Ammon's horn (tissue), 1 donor: ENCODE results near the gene KMT2E.

Experiments
- DNase-seq: peaks from one replicate; pipeline ENCODE4 v3.0.0-alpha.2; 2016; ENCODE audit warnings: low spot score

Gene KMT2E

DNA sequence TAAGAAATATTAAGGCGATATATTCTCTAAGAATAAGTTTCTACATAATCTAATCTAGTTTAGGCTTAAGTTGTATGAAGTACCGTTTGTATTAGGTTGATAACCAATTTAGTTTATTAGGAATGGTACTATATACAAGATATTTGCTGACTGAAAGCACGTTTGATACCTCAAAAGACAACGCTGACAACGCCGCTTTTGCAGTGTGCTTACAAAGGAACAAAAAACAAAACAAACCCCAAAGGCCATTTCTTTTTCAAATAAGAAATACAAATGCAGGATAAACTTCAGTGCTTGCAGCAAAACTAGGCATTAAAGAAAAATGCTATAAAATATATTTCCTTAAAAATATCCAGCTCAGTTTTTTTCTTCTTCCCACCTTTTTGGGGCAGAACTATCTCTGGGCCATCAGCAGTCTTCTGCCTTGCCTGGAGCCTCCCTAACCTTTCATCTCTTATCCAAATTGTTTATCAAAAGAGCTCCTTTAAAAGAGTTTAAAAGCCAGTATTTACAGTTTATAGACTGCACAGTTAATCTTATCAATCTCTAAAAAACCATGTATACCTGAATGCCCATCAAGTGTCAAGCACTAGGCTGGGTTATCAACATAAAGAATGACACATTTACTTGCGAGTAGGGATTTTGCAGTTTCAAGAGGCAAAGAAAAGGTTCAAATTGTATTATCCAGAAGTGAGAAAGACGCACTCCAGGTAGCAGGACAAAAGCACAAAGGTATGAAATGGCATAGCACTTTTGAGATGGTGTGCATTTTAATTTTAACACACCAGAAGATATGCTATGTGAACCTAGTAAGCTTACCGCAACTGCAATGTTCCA lies 4.1 kb upstream of the KMT2E start:
- peak; percentile 18 for DNase-seq

DNA sequence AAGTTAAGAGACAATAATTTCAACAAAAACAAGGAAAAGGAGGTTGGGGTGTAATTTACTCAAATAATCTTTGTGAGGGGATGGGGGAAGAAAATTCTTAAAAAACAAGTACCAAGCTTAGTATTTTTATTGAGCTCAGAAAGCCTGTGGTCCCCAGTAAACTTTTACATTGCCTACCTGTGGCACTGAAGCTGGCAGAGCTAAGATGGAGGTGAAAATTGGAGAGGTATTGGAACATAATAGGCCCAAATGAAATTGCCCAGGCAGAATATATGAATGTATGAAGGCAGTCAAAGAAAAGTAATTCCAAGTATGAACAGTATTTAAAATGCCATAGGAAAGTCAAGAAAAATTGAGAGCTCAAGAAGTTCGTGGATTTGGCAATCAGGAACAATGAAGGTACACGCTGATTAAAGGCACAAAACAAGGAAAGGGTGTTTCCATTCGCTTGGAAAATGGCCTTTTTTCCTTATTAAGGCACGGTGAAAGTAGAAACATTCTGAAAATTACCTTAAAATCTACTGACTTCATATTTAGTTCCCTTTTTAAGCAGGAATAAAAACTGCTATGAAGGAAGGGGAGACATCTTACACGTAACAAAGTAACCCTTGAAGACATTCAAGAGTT lies 3.4 kb upstream of the KMT2E start:
- DNase-seq, result no peak

DNA sequence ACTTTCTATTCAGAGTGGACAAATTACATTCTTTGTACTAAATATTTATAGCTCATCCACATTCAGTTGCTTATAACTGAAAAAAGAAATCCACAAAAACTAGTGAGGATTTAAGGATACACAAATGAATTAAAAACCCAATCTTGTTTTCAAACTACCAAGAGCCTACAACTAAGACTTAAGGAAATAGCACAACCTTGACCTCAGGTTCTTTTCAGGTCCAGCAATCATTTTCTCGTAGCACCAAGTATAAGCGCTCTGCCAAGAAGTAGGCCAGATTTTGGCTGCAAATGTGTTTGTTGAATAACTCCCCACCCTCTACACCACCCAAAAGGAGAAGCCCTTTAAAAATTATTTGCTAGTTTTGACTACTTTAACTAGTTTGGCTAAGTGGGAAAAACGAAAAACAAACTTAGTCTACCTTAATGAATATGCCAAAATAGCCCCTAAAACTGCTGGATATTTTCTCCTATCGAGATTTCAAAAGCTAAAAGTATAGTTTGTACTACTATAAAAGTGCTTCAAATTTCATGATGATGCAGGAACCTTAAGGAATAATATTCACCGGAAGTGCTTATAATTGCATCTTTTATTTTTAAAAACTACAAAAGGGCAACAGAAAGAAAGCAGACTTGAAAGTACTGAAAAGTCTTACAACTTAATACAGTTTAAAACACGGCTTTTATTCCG lies 2.7 kb upstream of the KMT2E start:
- DNase-seq, result peak; percentile 28

DNA sequence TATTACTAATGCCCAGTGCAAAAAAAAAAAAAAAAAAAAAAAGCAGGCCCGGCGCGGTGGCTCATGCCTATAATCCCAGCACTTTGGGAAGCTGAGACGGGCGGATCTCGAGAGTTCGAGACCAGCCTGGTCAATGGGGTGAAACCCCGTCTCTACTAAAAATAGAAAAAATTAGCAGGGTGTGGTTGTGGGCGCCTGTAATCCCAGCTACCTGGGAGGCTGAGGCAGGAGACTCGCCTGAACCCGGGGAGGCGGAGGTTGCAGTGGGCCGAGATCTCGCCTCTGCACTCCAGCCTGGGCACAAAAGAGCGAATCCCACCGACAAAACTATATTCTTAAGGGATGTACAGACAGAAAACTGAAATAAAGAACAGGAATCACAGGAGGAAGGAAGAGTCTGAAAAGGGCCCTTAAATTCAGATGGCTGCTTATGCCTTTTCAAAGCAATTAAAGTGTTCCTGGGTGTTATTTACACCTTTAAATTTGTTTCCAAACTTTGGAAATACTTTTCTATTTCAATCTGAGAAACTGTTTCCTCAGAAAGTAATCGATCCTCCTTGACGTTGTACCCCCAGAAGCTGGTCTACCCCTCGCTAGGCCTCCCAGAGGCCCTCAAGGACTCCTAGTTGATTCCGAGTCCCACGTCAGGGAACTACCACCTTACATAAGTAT lies 2.0 kb upstream of the KMT2E start:
- no peak for DNase-seq

DNA sequence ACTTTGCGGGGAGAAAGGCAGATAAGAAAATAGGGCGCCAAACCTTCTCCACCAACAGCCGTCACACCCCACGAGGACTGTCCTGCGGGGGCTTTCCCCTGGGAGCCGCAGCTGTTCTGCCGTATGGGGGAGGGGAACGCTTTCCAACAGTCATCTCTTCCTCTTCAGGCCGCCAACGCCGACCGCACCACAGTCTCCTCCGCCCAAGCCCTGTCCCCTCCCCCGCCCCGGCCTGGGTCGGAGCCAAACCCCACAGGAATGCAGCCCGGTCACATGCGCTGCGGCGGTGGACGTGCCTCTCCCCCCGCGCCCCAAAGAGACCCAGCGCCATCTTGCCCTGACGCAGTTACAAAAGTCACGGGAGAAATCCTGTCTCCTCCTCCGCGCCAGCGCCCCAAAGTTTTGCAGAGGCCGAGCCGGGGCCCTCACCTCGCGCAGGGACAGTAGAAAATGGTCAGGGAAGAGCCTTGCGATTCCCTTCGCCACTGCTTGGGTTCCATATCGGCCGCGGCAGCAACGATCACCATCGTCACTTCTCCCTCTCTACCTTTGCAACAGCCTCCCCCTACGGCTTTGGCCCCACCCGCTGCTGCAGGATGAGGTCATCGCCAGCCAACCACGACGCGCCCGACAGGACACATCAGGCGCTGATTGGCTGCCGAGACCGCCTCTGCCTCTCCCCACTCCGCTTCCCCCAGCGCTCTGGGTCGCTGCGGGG lies 1.3 kb upstream of the KMT2E start:
- DNase-seq, result peak; percentile 100

DNA sequence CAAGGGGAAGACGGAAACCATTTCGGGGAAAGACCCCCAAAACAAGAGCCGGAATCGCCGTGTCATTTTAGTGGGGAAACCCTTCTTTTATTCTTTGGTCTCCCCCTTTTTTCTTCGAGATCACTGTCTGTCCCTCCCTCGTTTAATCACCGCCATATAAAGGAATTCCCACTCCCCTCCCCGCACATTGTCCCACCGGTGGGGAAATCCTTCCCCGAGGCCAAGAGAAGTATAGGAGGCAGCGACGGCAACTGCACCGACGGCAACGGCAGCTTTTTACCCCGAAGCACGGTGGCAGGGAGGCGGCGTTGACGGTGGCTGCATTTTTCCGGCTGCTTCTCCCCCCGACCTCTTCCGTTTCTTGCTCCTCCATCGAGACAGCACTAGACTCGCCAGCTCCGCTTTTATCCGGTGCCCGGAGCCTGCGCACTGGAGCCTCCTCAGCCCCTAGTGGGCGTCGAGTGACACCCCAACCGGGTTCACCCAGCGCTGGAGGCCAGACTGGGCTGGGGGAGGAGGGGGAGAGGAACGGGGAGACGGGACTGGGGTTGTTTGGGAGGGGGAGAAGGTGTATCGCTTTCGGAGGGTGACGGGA lies 687 bp upstream of the KMT2E start:
- peak; percentile 95 for DNase-seq

DNA sequence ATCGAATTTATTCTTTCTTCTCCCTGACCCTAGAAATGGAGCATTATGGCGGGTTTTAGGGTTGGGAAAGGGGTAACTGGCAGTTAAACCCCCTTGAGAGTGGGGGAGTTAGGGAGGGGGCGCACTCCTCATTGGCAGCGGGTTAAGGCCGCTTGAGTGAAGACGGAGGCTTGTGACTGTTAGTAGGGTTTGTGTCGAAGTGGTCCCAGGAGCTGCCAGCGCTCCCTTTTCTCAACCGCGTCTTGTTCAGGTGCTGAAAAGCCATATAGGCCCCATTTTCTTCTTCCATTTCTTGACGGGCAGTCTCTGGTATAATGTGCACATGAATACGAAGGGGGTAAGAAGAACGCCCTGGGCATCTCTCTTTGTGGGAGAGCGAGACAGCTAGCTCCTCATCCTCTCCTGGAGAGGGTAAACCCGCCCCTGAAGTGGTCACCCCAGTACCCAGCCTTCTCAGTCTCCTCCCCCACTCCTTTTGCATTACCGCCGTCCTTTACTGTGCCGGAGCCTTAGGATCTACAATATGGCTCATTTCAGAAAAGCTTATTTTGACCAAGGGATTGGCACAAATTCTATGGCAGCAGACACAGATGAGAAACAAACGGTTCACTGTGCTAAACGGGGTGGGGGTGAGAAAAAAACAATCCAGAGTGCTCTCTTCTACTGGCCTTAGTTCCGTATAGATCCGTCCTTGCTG lies 836 bp downstream of the KMT2E start:
- peak; percentile 69 for DNase-seq

DNA sequence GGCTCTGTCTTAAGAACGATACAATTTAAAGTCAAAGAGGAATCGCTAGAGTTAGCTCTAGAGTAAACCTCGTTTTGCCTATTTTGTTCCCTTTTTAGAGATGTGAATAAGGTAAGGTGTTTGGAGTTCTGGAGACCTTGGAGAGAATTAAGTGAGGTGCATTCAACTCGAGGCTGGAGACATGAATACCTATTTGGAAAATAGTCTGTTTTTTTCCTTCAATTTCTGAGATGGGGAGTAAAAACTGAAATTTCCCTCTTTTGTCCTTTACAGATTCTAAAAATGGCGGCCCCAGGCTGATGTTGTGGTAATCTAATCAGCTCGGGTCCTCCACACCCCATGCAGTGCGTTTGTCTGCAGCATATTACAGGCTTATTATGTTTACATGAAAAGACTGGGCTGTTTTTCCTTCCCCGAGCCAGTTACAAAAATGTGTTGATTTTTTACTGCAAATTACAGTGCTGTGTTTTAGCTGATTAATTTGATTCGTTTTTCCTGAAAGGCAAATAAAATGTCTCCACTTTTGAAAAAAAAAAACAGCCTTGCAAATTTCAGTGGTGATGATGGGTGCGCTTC lies 1.5 kb downstream of the KMT2E start:
- peak; percentile 58 for DNase-seq

DNA sequence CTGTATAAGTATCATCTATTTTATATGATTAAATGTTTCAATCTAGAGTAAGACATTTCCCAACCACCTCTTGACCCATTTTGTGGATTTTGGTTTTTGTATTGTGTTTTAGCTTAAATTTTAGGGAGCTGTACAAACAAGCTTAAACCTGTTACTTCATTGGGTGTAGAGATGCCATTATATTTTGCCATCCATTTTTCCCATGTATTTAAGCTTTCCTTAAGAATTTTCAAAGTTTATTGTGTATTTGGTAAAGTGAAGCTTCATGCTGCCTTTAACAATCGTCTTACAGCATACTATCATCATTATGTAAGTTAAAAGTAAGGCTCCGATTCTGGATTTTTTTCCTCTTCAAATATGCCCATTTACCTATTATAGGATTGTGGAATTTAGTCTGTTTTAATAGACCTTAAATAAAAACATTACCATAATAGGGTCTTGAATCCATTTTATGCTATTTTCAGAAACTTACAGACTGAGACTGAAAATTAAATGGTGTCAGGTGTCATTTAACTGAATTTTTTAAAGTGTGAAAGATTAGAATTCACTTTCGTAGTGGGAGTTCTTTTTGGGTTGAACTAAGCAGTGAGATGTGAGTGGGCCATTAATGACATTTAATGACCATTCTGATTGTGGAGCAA lies 2.2 kb downstream of the KMT2E start:
- DNase-seq, result no peak

DNA sequence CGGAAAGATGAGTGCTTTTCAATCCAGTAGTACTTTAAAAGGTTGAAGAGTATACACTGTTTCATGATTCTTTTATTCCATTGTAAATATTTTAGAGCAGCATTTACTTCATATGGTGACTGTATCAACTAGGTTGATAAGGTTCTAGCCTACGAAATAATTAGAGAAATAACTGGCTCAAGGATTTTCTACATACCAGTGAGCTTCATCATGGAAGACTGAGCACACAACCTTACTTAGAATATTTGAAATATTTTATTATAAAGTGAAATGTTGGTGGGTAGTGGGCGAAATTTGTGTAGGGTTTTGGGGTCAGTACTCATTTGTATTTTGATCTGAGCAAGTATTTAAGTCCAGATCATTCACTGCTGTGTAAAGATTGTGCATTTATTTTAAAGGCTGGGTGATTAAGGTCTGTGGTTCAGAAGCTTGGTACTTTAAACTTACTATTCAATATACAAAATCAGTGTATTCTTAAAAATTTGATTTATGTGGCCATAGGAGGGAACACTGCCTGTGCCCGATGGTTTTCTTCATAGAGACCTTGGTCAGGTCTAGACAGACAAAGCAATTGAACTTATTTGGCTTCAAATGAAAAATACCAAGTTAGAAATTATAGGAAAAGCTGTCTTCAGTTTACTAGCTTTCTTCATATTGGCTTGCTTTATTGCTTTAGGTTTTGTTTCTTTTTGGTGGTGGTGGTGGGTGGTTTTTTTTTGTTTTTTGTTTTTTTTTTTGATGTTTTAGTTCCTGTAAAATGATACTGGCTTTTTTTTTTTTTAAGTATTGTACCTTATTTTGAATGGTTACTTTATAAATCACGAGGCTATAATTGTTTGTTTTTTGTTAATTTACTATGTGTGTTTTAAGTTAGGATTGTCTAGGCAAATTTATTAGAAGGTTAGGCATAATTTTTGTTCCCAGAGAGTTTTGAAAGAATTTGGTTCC lies 3.0 kb downstream of the KMT2E start:
- DNase-seq, result no peak

DNA sequence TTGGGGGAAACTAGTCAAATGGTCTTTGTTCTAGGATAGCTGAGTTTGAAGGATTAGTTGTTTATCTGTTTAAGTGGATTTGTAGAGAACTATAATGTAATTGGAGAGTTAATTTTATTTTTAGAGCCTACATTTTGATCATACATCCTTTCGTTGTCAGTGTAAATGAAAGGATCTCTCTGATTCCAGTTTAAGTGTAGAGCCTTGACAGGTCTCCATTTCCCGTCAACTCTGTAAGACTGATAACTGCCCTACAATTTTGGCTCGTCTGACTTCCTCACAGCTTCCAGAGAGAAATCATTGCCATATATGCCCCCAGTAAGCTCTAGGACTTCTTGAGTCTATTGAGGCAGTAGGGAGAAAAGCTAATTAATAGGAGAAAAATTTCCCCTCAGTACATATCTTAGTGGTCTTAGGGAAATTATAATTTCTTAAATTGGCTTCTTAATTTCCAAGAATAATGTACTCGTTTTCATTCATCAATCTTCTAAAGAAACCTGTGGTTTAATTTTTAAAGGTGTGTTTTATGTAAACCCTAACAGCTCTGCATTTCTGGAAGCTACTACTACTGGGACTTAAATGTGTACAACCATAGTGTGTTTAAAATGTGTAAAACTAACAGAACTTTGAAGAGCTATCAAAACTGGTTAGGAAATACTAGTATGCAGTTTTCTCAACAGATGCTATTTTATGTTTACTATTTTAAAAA lies 3.8 kb downstream of the KMT2E start:
- DNase-seq, result peak; percentile 23

DNA sequence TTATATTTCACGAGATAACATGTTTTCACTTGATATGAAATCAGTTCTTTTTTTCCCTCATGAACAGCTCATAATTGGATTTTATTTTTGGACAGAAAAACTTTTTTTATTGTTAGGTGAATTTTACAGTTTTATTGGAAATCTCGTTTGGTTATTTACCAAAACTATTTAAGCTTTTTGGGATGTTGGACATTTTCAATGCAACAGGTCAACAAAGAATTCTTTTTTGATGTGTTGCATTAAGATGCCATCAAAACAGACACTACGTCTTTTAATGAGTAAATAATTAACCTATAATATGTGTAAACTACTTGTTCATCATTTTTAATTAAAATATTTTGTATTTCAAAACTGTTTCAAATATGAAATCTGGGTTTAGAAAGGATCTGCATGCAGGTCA lies 5.3 kb downstream of the KMT2E start:
- DNase-seq, result no peak

DNA sequence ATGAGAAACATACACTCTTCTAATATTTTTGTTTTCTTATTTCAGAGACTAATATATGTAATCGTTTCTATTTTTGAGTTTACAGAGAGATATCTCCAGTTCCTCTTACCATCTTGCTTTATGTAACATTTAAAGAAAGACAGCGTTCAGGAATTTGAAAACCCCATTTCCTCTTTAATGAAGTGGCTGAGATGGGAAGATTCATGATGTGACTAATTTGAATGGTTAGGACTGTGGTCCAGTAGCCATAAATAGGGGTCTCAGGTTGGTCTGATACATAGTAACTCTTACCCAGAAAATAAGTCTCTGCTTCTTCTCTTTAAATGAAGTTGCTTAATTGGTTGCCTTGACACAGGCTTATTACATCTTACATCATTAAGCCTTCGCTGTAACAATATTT lies 6.9 kb downstream of the KMT2E start:
- DNase-seq, result no peak

DNA sequence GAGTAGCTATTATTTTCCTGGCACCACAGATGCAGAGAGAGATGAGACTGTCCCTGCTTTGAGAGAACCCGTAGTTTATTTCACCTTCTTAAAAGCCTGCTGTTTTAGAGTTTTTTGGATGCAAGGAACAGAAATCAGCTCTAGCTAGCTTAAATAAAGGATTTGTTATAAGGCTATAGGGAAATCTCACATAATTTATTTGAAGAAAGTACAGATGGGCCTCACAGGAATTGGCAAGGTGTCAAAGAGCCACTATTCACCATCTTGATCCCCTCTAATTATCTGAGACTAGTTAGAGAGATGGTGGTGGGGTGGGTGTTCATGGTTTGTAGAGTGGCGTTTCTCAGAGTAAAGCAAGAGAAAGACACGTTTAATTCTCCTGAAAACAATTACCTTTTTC lies 7.3 kb downstream of the KMT2E start:
- DNase-seq, result no peak

DNA sequence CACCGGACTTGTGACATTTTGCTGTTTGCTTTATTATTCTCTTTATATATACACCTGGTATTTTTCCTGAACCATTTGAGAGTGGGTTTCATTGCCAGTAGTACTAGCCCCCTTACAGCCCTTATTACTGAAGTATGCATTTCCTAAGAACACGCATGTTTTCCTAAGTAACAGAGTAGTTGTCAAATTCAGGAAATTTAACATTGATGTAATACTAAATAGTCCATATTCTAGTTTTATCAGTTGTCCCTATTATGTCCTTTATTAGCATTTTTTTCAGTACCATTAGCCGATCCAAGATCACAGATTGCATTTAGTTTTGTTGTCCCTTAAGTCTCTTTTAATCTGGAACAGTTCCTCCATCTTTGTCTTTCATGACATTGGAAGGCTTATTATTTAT lies 8.0 kb downstream of the KMT2E start:
- DNase-seq, result no peak

DNA sequence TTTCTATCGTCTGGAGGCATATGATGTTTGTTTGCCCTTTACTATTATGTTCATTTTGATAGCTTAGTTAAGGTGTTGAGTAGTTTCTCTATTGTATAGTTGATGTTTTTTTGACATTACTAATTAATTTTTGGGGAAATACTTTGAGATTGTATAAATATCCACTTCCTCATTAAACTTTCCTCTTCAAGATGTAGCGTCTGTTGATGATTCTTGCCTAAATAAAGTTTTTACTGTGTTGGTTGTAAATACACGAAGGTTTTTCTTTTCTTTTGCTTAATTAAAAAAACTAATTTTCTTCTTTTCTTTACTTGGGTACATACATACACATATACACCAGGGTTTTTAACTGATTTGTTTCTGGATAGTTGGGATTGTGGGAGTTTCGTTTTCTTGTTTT lies 8.5 kb downstream of the KMT2E start:
- no peak for DNase-seq

DNA sequence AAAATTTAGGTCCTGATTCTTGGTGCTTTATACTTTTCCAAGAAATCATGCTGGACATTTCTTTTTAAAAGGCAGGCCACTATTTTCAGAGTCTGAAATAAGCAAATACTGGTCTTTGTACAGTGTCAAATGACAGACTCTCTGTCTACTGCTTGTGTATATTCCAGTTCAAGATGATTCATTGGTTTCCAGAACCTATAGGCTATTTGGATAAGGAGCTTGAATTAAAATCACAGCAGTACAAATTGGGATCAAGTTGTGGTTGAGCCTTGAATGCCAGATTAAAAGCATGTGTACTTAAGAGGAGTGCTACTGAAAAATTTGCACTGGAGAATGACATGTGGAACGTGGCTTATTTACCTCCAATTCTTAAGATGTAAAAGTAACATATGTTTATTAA lies 10.7 kb downstream of the KMT2E start:
- no peak for DNase-seq

DNA sequence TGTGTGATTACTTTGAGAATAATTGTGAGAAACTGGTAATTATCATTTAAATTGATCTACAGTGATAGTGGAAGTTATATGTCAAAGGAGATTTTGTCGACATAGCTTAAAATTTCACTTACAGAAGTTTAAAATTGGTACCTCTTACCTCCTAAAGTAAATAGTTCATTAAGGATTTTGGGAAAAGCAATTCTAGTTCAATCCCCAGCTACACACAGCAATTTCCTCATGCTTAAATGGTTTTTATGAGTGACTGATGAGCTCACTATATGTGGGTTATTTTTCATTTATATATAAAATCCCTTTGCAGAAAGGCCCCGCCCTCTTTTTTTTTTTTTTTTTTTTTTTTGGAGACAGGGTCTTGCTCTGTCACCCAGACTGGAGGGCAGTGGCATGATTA lies 12.7 kb downstream of the KMT2E start:
- DNase-seq, result no peak
